Upper lobe of left lung (tissue), 4 donors: Measurements from ENCODE around the gene PCSK5.

Experiments used
- POLR2A ChIP-seq, 4 donors: fragments of 450-650 bp; IDR thresholded peaks; one replicate each; pipeline ENCODE4 v1.5.1; 2016 to 2017; ENCODE audit warnings: antibody characterized with exemption in 4 of 4, mild to moderate bottlenecking in 2 of 4
- POLR2AphosphoS5 ChIP-seq, 2 donors: sonication (generic); formaldehyde crosslinking; IDR thresholded peaks; one replicate each; pipeline ENCODE4 v1.5.1; 2017; ENCODE audit warnings: antibody characterized with exemption in 2 of 2

DNA sequence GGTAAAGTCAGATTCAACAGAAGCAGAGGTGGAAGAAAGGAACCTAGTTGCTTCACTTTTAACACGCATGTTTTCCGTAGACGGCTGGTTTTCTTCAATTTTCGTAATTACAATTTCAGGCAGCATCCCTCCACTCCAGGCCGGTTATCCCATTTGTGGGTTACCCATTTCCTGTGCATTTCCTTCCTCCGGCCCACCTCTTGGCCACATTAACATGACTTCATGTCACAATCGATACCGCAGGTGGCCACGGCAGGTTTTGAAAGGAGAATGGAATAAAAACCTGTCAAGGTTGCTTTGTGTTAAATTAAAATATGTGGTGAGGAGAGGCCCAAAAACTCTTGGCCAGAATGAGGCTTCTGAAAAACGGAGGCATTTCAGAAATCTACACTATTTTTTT is 130.2 kb downstream of the PCSK5 start:
- TF ChIP-seq POLR2AphosphoS5 (IDR thresholded peaks at IDR 0.05): no peak
- TF ChIP-seq POLR2A (IDR thresholded peaks at IDR 0.05): no peak
